Measurements from ENCODE around the gene SORL1. TPM values are rescaled to one million over a fixed set of nuclear protein-coding genes. Genes with fewer than 3 reads are reported as not detected.

Gene SORL1
- polyA plus RNA-seq, 1 donor from 2014 or later = 6.5 TPM

GRCh38 chr11:121412000-121412587, 40.0 kb upstream of the SORL1 start:
- Histone ChIP-seq H3K9ac (ENCODE audit: low read length) (no peak overlapping the region), H4K20me1 (ENCODE audit: insufficient read depth) (no peaks in the 10 kb centered on the region), H3K36me3 (ENCODE audit: insufficient read depth, low read length) (no peaks in the 10 kb centered on the region), H3K4me2 (ENCODE audit: low read length) (no peak overlapping the region), H3K27me3 (ENCODE audit: insufficient read depth, low read depth, low read length) (no peaks in the 10 kb centered on the region), H2AFZ (ENCODE audit: low read depth, low read length) (no peak overlapping the region), H3K27ac (ENCODE audit: low read length) (no peak overlapping the region), H3K4me3 (ENCODE audit: low read length) (no peak overlapping the region), H3F3A (ENCODE audit: insufficient read depth, low read length, poor library complexity, severe bottlenecking) (no peaks in the 10 kb centered on the region), H3K9me3 (ENCODE audit: low read length) (no peaks in the 10 kb centered on the region), H3K79me2 (replicated peaks; ENCODE audit: insufficient read depth, low read length) (no peaks in the 10 kb centered on the region), H3K9me2 (ENCODE audit: insufficient read depth, low read length) (no peaks in the 10 kb centered on the region)
- TF ChIP-seq REST (IDR thresholded peaks at IDR 0.05; ENCODE audit: borderline replicate concordance) (no peak), RAD21 (conservative IDR thresholded peaks at IDR 0.05) (no peak), MXI1 (conservative IDR thresholded peaks at IDR 0.05; ENCODE audit: poor library complexity, severe bottlenecking) (no peak), SMC3 (conservative IDR thresholded peaks at IDR 0.05; ENCODE audit: poor library complexity) (no peak), EP300 (conservative IDR thresholded peaks at IDR 0.05; ENCODE audit: poor library complexity, severe bottlenecking) (no peak), CTCF (IDR thresholded peaks at IDR 0.05; ENCODE audit: poor library complexity, severe bottlenecking) (no peak), EZH2 (IDR thresholded peaks at IDR 0.05; ENCODE audit: borderline replicate concordance, insufficient read depth, low read length, poor library complexity, severe bottlenecking) (no peak), POLR2AphosphoS5 (IDR thresholded peaks at IDR 0.05) (no peak), TAF1 (IDR thresholded peaks at IDR 0.05; ENCODE audit: low read depth) (no peak)

- H3K4me3 ChIP-seq (ENCODE audit: low read length) = no peak overlapping the region
- H3K36me3 ChIP-seq (ENCODE audit: insufficient read depth, low read length) = no peaks in the 10 kb centered on the region
- TF ChIP-seq MXI1 (conservative IDR thresholded peaks at IDR 0.05; ENCODE audit: poor library complexity, severe bottlenecking) (no peak), RAD21 (conservative IDR thresholded peaks at IDR 0.05) (no peak), EP300 (conservative IDR thresholded peaks at IDR 0.05; ENCODE audit: poor library complexity, severe bottlenecking) (no peak), REST (IDR thresholded peaks at IDR 0.05; ENCODE audit: borderline replicate concordance) (no peak), EZH2 (IDR thresholded peaks at IDR 0.05; ENCODE audit: borderline replicate concordance, insufficient read depth, low read length, poor library complexity, severe bottlenecking) (no peak), TAF1 (IDR thresholded peaks at IDR 0.05; ENCODE audit: low read depth) (no peak), SMC3 (conservative IDR thresholded peaks at IDR 0.05; ENCODE audit: poor library complexity) (no peak)
- no peak overlapping the region for H2AFZ ChIP-seq (ENCODE audit: low read depth, low read length)
- no peak overlapping the region for H3K27ac ChIP-seq (ENCODE audit: low read length)
- H3K79me2 ChIP-seq (replicated peaks; ENCODE audit: insufficient read depth, low read length) = no peaks in the 10 kb centered on the region
- no peaks in the 10 kb centered on the region for H4K20me1 ChIP-seq (ENCODE audit: insufficient read depth)
- no peaks in the 10 kb centered on the region for H3K9me2 ChIP-seq (ENCODE audit: insufficient read depth, low read length)
- no peak overlapping the region for H3K4me2 ChIP-seq (ENCODE audit: low read length)
- H3K27me3 ChIP-seq (ENCODE audit: insufficient read depth, low read depth, low read length) = no peaks in the 10 kb centered on the region
- H3K9me3 ChIP-seq (ENCODE audit: low read length) = no peaks in the 10 kb centered on the region
- H3F3A ChIP-seq (ENCODE audit: insufficient read depth, low read length, poor library complexity, severe bottlenecking) = no peaks in the 10 kb centered on the region
- no peak overlapping the region for H3K9ac ChIP-seq (ENCODE audit: low read length)
Observed at GRCh38 chr11:121412711-121413415, 39.3 kb upstream of the SORL1 start.

All from neural cell (in vitro differentiated cells).